GM23338 (cell line): ENCODE measurements around the gene MICB. TPM values are rescaled to one million over a fixed set of nuclear protein-coding genes. Genes with fewer than 3 reads are reported as not detected.

Source experiments
- ATAC-seq: fragments of 200-7000 bp; cut with Tn5 transposase; 3 replicates; pipeline ENCODE4 v1.9.1; 2020
- DNase-seq: peaks from one replicate; pipeline ENCODE4 v3.0.0-alpha.2; 2015; ENCODE audit warnings: low spot score
- H2AFZ ChIP-seq: fragments of 200-600 bp; sonication (generic); 2 replicates; pipeline ENCODE4 v1.8.0; 2016; ENCODE audit warnings: antibody characterized with exemption, mild to moderate bottlenecking, moderate library complexity
- H3F3A ChIP-seq: fragments of 200-600 bp; sonication (generic); replicated peaks from 2 replicates; pipeline ENCODE4 v1.8.0; 2017; ENCODE audit warnings: antibody characterized with exemption, mixed run types, low read depth
- H3K27ac ChIP-seq: fragments of 200-600 bp; sonication (generic); 2 replicates; pipeline ENCODE4 v1.6.1; 2016; ENCODE audit warnings: low read depth
- H3K27me3 ChIP-seq: fragments of 200-600 bp; sonication (generic); 2 replicates; pipeline ENCODE4 v1.8.0; 2016; ENCODE audit warnings: mild to moderate bottlenecking, mixed run types, moderate library complexity; ENCODE audit not compliant: insufficient read depth
- H3K36me3 ChIP-seq: fragments of 200-600 bp; sonication (generic); 2 replicates; pipeline ENCODE4 v1.8.0; 2016; ENCODE audit warnings: mild to moderate bottlenecking; ENCODE audit not compliant: insufficient read depth
- H3K4me1 ChIP-seq: fragments of 200-600 bp; sonication (generic); 2 replicates; pipeline ENCODE4 v1.8.0; 2016; ENCODE audit warnings: mild to moderate bottlenecking, moderate library complexity; ENCODE audit not compliant: insufficient read depth
- H3K4me2 ChIP-seq: fragments of 200-600 bp; sonication (generic); 2 replicates; pipeline ENCODE4 v1.7.1; 2017; ENCODE audit warnings: mixed run types
- H3K4me3 ChIP-seq: fragments of 200-600 bp; sonication (generic); 2 replicates; pipeline ENCODE4 v1.6.1; 2016; ENCODE audit warnings: mixed run types
- H3K79me2 ChIP-seq: fragments of 200-600 bp; sonication (generic); replicated peaks from 2 replicates; pipeline ENCODE4 v1.8.0; 2017; ENCODE audit warnings: mild to moderate bottlenecking; ENCODE audit not compliant: insufficient read depth
- H3K9me2 ChIP-seq: fragments of 200-600 bp; sonication (generic); 2 replicates; pipeline ENCODE4 v1.8.0; 2017; ENCODE audit not compliant: insufficient read depth
- H4K20me1 ChIP-seq: fragments of 200-600 bp; sonication (generic); replicated peaks from 2 replicates; pipeline ENCODE4 v1.8.0; 2017; ENCODE audit warnings: mild to moderate bottlenecking; ENCODE audit not compliant: insufficient read depth
- H3K27ac Mint-ChIP-seq: 2 replicates; pipeline ENCODE4 v1.8.0; 2020; ENCODE audit warnings: inconsistent platforms, mild to moderate bottlenecking, moderate library complexity, mixed read lengths
- H3K27me3 Mint-ChIP-seq: 3 replicates; pipeline ENCODE4 v1.8.0; 2022; ENCODE audit warnings: low read depth, mild to moderate bottlenecking, moderate library complexity, mixed read lengths, inconsistent platforms; ENCODE audit not compliant: insufficient read depth, poor library complexity
- H3K36me3 Mint-ChIP-seq: 3 replicates; pipeline ENCODE4 v1.8.0; 2021; ENCODE audit warnings: low read depth, mild to moderate bottlenecking, inconsistent platforms, moderate library complexity, mixed read lengths
- H3K4me1 Mint-ChIP-seq: 3 replicates; pipeline ENCODE4 v1.8.0; 2020; ENCODE audit warnings: mild to moderate bottlenecking, inconsistent platforms, mixed read lengths
- H3K4me3 Mint-ChIP-seq: 3 replicates; pipeline ENCODE4 v1.8.0; 2021; ENCODE audit warnings: moderate library complexity, mild to moderate bottlenecking, inconsistent platforms, mixed read lengths
- H3K9me3 Mint-ChIP-seq: 3 replicates; pipeline ENCODE4 v1.8.0; 2020; ENCODE audit warnings: moderate library complexity, mild to moderate bottlenecking, inconsistent platforms, mixed read lengths
- CREB1 ChIP-seq: fragments of 250-450 bp; sonication (Bioruptor Pico); IDR thresholded peaks from 2 replicates; pipeline ENCODE4 v1.5.0; 2020; ENCODE audit warnings: low read depth, mild to moderate bottlenecking, moderate library complexity
- CTCF ChIP-seq, 2 experiments: fragments of 200-600 bp in 1 of 2; sonication (generic) in 1 of 2; conservative IDR thresholded peaks; 2 replicates each; pipeline versions ENCODE4 v1.5.1 to v1.6.1; 2016 to 2017; ENCODE audit warnings: antibody characterized with exemption in 2 of 2, low read depth in 2 of 2, mild to moderate bottlenecking in 2 of 2, moderate library complexity in 1 of 2
- ETS1 ChIP-seq: IDR thresholded peaks from 2 replicates; pipeline ENCODE4 v1.6.1; 2016; ENCODE audit warnings: antibody characterized with exemption
- EZH2 ChIP-seq: fragments of 200-600 bp; sonication (generic); IDR thresholded peaks from one replicate; pipeline ENCODE4 v1.8.0; 2017; ENCODE audit warnings: antibody characterized with exemption, mild to moderate bottlenecking, low read depth; ENCODE audit not compliant: unreplicated experiment
- EZH2phosphoT487 ChIP-seq: fragments of 200-600 bp; sonication (generic); IDR thresholded peaks from one replicate; pipeline ENCODE4 v1.8.1; 2018; ENCODE audit warnings: antibody characterized with exemption; ENCODE audit not compliant: unreplicated experiment
- JUNB ChIP-seq: IDR thresholded peaks from one replicate; pipeline ENCODE4 v1.6.1; 2016; ENCODE audit warnings: antibody characterized with exemption; ENCODE audit not compliant: unreplicated experiment
- NANOG ChIP-seq: IDR thresholded peaks from 2 replicates; pipeline ENCODE4 v1.6.1; 2016; ENCODE audit warnings: antibody characterized with exemption, borderline replicate concordance
- POLR2AphosphoS5 ChIP-seq: IDR thresholded peaks from 2 replicates; pipeline ENCODE4 v1.6.1; 2016; ENCODE audit warnings: antibody characterized with exemption, low read depth
- REST ChIP-seq: IDR thresholded peaks from one replicate; pipeline ENCODE4 v1.6.1; 2018; ENCODE audit warnings: antibody characterized with exemption; ENCODE audit not compliant: unreplicated experiment
- STAT1 ChIP-seq: IDR thresholded peaks from one replicate; pipeline ENCODE4 v1.6.1; 2016; ENCODE audit warnings: antibody characterized with exemption; ENCODE audit not compliant: unreplicated experiment
- ZNF114 ChIP-seq: fragments of 250-450 bp; sonication (Bioruptor Pico); IDR thresholded peaks from 2 replicates; pipeline ENCODE4 v1.5.0; 2020; ENCODE audit warnings: mild to moderate bottlenecking, moderate library complexity
- ZNF331 ChIP-seq: fragments of 250-450 bp; sonication (Bioruptor Pico); IDR thresholded peaks from 2 replicates; pipeline ENCODE4 v1.5.0; 2020; ENCODE audit warnings: low read depth, mild to moderate bottlenecking, moderate library complexity
- ZNF462 ChIP-seq: fragments of 250-450 bp; sonication (Bioruptor Pico); IDR thresholded peaks from 2 replicates; pipeline ENCODE4 v1.5.0; 2020; ENCODE audit warnings: mild to moderate bottlenecking, moderate library complexity
- polyA plus RNA-seq: library from polyadenylated mRNA; unstranded; fragments of >200 nt; fragmentation: Nextera tagmentation; extraction: Ambion mirVana; gene quantifications from 2 replicates; pipeline ENCODE4 v1.2.1, GENCODE V29; 2016
- total RNA-seq: library from RNA; depleted of rRNA; stranded (reverse); fragments of >200 nt; shearing (Covaris generic); gene quantifications from 2 replicates; pipeline ENCODE4 v1.2.3, GENCODE V29; 2014

Gene MICB
- total and polyA plus RNA-seq, 2 experiments from 2014 or later = 9.2 to 23.8 TPM

- Histone ChIP-seq H3K36me3 (peaks cover 42% of the 10 kb centered on the region), H3K4me1 (peaks cover 27% of the 10 kb centered on the region), H3K27me3 (no peaks in the 10 kb centered on the region), H3K9me2 (no peaks in the 10 kb centered on the region), H3K27ac (peak overlapping the region; percentile 99), H3K4me3 (peak overlapping the region; percentile 80), H2AFZ (no peak overlapping the region), H3K4me2 (peak overlapping the region; percentile 94), H3K79me2 (peaks cover 63% of the 10 kb centered on the region), H3F3A (peaks cover 28% of the 10 kb centered on the region), H4K20me1 (peaks cover 48% of the 10 kb centered on the region)
- Mint-ChIP-seq H3K9me3 (no peaks in the 10 kb centered on the region; the same call in 2 of the 3 replicates), H3K27ac (peak overlapping the region; percentile 99), H3K4me1 (peaks cover 44% of the 10 kb centered on the region), H3K36me3 (peaks cover 56% of the 10 kb centered on the region), H3K27me3 (peaks cover 19% of the 10 kb centered on the region), H3K4me3 (peak overlapping the region; percentile 98)
- TF ChIP-seq NANOG = no peak
- no peak for TF ChIP-seq STAT1
- no peak for TF ChIP-seq JUNB
- TF ChIP-seq EZH2 = no peak
- TF ChIP-seq POLR2AphosphoS5 = no peak
- no peak for TF ChIP-seq ZNF462
- TF ChIP-seq ZNF331 (CRISPR knock-in tag) = no peak
- TF ChIP-seq ZNF114 (CRISPR knock-in tag) = no peak
- TF ChIP-seq EZH2phosphoT487 = no peak
- TF ChIP-seq CREB1 (CRISPR knock-in tag) = no peak
- no peak for TF ChIP-seq ETS1
- TF ChIP-seq CTCF (conservative IDR thresholded peaks at IDR 0.05; ENCODE audit: low read depth in 2 of 2) = no peak
- no peak for TF ChIP-seq REST
- ATAC-seq (peak; percentile 12), DNase-seq (peak; percentile 72)
These were observed 43.2 kb downstream of the MICB start for GRCh38 chr6:31541059-31541657.
